Activated T-cell treated with anti-CD3 and anti-CD28 coated beads for 48 hours (primary cell): ENCODE data around the gene GRB7.
"Not testable (repeated sequence)": the region's sequence is repeated elsewhere in the genome, so short reads cannot be mapped to it uniquely, and the experiment has no call there.

ENCODE experiments used
- DNase-seq: peaks from one replicate; pipeline ENCODE4 v3.0.0-alpha.2; 2020; ENCODE audit warnings: low read depth

Gene GRB7

DNA sequence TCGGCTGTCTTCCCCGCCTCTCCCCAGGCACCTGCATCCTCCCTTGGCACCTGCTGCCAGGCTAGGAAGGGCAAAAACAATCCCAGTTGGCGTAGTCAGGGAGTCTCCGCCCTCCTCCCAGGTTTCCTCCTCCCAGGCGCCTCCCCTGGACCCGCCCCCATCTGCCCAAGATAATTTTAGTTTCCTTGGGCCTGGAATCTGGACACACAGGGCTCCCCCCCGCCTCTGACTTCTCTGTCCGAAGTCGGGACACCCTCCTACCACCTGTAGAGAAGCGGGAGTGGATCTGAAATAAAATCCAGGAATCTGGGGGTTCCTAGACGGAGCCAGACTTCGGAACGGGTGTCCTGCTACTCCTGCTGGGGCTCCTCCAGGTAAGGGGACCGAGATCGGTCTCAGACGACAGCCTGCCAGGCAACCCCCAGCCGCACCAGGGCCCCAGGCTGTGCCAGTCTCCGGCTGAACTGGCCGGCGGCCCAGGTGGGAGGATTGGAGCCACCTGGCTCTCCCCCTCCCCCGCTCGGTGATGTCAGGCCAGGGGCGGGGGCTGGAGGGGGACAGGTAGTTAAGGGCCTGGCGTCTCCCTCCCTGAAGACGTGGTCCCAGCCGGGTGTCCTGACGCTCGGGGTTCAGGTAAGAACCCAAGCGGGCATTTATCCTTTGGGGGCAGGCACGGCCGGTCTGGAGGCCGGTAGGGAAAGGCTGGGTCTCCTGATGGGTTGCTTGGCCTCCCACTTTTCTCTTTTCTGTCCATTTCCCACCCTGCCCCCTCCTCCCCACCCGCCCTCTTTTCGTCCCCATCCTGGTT is at the start of gene GRB7:
Gene GRB7 (plus strand): TSS at position 179 of the 808 bp plus-strand sequence. CDS start 4,364 bp downstream, outside the sequence.
- no peak for DNase-seq

DNA sequence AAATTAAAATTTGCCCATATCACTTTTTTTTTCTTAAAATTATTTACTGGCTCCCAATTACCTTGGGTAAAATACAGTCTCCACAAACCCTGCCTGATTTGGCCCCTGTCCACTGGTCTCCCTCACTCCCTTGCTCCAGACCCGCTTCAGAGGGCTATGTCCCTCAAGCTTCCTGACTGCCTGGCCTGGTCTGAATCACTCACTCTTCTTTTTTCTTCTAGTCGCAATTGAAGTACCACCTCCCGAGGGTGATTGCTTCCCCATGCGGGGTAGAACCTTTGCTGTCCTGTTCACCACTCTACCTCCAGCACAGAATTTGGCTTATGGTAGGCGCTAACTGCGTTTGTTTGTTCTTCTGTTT is 49.3 kb upstream of the GRB7 start:
- no peak for DNase-seq

DNA sequence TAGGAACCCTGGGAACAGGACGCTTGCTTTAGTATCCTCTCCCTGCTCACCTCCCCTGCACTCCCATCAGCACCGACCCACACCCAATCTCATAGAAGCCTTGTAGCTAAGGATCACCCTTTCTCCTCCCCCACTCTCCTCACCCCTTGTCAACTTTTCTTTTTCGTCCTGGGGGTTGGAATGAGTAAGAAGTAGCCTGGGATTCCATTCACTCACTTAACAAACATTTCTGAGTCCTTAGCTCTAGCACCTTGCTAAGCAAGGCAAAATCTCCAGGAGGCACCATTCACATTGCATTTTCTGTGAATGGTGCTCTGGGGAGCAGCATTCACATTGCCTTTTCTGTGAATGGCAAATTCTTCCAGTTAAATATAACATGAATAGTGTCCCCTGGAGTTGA is 48.8 kb upstream of the GRB7 start:
- DNase-seq = no peak

DNA sequence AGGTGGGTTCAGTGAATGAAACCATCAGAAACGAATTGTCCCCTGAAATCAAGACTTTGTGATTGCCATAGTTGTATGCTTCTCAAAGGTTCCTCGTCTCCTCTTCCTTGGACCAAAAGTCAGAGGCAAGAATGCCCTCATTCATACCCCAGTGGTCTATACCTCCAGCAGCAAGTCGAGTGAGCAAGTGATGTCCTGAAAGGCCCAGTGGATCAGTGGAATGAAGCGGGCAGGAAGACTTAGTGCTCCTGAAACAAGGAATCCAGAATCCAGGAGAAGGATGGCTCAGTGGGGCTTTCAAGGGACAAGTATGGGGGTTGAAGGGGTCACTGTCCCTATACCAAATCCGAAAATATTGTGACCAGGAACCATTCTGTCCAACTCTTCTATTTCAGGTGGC is 43.1 kb upstream of the GRB7 start:
- no peak for DNase-seq

DNA sequence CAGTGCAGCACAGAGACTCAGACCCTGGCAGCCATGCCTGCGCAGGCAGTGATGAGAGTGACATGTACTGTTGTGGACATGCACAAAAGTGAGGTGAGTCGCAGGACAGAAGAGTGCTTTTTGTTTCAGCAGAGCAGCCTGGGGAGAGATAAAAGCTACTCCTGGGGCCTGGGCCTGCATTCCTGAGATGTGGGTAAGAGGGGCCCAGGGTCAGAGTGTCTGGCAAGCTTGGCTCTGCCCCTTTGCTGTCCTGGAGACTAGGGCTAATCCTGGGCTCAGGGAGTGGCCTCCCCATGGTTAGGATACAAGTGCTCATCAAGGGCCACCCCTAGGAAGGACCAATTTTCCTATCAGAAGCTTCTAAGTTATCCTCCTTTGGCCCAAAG is 42.7 kb upstream of the GRB7 start:
- DNase-seq = no peak

DNA sequence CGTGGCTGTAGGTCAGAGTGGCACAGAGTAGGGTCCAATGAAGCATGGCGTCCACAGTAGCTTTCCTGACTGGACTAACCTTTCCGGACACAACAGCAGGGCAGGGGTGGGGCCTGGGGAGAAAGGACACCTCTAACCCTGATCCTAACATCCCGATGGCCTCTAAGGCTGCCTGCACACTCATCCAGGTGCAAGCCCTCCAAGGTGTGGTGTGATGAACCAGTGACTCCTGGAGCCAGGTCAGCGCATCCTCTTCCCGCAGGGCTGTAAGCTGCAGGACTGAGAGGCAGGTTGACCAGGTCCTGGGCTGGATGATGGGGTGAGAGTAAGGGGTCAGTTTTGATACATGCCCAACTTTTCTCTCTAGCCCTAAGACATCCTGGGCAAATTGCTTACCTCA is 41.0 kb upstream of the GRB7 start:
- no peak for DNase-seq

DNA sequence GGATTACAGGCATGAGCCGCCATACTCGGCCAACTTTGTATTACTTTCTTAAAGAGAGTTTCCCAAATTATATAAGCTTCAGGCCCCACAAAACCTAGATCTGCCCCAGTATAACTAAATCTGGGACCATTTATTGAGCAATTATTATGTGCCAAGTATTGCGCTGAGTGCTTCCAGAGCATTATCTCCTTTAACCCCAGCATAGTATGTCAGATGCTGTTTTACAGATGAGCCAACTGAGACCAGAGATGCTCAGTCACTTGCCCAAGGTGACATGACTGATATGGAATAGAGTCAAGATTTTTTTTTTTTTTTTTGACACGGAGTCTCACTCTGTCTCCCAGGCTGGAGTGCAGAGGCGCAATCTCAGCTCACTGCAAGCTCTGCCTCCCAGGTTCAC is 39.8 kb upstream of the GRB7 start:
- DNase-seq = no peak

DNA sequence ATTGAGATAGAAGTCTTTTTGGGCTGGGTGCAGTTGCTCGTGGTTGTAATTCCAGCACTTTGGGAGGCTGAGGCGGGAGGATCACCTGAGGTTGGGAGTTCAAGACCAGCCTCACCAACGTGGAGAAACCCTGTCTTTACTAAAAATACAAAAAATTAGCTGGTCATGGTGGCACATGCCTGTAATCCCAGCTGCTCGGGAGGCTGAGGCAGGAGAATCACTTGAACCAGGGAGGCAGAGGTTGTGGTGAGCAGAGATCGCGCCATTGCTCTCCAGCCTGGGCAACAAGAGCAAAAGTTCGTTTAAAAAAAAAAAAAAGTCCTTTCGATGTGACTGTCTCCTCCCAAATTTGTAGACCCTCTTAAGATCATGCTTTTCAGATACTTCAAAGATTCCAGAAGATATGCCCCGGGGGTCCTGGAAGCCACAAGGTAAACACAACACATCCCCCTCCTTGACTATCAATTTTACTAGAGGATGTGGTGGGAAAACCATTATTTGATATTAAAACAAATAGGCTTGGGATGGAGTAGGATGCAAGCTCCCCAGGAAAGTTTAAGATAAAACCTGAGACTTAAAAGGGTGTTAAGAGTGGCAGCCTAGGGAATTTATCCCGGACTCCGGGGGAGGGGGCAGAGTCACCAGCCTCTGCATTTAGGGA is 38.5 kb upstream of the GRB7 start:
- not testable (repeated sequence) for DNase-seq

DNA sequence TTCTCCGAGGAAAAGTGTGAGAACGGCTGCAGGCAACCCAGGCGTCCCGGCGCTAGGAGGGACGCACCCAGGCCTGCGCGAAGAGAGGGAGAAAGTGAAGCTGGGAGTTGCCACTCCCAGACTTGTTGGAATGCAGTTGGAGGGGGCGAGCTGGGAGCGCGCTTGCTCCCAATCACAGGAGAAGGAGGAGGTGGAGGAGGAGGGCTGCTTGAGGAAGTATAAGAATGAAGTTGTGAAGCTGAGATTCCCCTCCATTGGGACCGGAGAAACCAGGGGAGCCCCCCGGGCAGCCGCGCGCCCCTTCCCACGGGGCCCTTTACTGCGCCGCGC is 38.0 kb upstream of the GRB7 start, which contains the start of gene ERBB2:
Gene ERBB2 (plus strand): TSS at position 247 of the 330 bp plus-strand sequence. CDS start 175 bp downstream, outside the sequence.
- no peak for DNase-seq

DNA sequence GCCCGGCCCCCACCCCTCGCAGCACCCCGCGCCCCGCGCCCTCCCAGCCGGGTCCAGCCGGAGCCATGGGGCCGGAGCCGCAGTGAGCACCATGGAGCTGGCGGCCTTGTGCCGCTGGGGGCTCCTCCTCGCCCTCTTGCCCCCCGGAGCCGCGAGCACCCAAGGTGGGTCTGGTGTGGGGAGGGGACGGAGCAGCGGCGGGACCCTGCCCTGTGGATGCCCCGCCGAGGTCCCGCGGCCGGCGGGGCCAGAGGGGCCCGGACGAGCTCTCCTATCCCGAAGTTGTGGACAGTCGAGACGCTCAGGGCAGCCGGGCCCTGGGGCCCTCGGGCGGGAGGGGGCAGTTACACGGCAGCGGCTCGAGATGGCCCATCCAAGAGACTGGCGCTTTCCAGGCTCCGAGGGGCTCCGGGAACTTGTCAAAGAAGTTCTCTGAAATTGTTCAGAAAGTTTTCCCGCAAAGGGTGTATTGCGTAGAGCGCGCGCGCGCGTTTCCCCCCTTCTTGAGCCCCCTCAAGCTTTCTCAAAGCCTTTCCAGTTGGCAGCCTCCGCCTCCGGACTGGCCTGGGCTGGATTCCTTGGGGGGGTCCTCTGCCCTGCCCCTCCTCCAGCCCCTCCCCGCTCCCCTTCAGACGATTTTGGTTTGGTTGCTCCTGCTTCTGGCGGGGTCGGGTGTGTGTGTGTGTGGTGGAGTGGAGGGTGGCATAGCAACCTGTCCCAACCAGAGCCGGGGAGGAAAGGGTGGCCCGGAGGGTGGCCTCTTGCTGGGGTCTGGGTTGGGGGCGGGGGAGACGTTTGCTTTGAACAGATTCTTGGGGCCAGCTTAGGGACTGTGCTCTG is 37.4 kb upstream of the GRB7 start:
- no peak for DNase-seq

DNA sequence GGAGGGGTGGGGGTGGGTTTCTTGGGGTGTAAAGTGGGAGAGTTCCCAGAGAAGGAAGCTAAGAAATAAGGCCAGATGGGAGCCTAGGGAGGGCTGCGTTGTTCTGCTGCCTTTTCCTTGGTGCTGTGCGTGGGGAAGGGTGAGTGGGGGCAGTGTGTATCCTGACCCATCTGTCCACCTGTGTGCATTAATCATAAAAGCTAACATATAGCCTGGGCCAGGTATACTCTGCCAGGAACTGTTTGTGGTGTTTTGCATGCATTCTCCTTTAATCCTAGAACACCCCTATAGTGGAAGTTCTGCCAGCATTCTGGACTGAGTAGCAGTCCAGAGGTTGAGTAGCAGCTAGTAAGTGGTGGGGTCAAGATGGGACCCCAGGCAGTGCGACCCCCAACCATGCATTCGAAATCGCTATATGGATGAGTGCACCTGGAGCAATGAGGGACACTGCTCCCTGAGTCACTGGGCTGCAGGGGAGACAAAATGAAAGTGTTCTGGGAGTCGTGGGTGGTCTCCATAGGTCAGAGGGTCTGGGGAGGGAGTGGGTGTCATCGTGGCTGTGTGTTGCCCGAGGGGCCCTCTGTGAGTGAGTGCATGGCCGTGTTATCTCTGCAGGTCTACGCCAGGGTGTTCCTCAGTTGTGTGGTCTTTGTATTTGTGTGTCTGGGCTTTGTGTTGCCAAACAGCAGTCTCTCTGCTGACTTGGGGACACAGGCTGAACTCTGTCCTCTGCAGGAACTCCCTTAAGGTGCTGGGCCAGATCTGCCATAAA is 36.5 kb upstream of the GRB7 start:
- no peak for DNase-seq

DNA sequence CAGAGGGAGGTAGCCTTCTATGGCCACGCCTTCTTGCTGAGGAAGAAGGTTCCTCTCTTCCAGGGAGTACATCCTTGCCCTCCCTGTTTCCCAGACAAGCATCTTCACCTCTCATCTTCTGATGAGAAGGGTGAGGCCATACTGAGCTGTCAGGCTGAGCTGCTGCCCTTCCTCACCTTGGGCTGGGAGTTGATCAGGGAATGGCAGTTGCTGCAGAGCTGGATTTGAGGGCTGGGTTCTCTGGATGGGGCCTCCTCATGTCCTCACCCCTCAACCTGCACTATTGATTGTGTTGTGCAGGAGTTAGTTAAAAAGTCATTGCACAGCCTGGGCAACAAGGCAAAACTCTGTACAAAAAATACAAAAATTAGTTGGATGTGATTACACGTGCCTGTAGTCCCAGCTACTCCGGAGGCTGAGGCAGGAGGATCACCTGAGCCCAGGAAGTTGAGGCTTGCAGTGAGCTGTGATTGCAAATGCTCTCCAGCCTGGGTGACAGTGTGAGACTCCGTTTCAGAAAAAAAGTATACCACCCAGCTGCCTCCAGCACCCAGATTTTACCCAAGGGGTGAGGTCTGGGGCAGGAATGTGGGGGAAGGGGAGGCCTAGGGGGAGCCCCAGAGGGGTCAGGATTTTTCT is 35.8 kb upstream of the GRB7 start:
- DNase-seq = no peak

DNA sequence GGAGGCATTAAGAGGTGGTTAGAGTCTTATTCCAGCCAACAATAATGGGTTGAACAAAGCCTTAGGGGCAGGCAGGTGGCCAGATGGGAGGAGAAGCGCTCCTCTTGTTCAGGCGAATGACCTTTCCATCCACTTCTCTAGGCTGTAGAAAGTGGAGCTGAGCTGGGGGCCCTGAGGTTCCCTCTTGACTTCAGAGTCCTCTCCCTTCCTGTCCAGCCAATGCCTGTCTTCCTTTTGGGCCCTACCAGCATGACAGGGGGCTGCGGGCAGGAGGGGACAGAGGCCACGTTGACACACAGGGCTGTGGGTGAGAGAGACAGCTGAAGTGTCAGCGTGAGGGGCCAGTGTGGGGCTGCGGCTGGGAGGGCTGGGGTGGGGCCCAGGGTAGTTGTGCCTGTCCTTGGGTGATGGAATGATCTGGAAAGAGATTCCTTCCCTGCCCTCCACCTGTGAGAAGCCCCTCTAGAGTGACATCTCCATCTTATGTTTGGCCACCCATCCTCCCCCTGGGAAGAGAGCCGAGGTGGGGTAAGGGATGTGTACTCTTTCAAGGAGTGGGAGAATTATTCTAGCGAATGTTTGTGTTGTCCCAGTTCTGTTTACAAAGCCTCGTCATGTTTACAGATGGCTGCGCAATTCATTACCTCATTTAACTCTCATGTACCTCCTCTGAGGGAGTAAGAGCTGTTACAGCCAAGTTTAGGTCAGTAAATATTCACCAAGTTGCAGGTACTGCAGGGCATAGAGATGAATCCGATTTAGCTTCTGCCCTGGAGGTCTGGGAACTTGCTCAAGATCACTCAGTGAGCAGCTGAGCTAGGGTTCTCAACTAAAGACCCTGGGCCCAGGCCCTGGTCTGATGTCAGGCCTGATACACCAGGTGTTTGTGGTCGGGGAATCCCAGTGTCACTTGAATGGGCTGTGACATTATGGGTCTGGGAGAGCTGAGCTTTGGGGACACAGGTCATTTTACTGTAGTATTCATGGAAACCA is 34.5 kb upstream of the GRB7 start:
- no peak for DNase-seq

DNA sequence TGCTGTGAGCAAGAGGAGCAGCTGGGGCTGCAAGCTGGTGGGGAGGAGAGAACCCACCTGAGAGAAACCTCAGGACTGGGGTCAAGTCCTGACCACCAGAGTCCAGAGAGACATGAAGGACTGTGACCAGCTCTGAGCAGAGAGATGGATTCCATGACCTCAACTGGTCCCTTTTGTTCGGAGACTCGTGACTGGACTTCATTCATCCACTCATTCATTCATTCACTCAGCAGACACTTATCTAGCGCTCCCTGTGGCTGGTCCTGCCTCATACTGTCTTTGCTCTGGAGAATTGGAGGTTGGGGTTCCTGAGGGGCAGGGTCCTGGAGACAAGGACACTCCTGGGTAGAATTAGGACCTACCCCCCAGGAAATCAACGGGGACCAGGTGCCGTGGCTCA is 33.8 kb upstream of the GRB7 start:
- no peak for DNase-seq

DNA sequence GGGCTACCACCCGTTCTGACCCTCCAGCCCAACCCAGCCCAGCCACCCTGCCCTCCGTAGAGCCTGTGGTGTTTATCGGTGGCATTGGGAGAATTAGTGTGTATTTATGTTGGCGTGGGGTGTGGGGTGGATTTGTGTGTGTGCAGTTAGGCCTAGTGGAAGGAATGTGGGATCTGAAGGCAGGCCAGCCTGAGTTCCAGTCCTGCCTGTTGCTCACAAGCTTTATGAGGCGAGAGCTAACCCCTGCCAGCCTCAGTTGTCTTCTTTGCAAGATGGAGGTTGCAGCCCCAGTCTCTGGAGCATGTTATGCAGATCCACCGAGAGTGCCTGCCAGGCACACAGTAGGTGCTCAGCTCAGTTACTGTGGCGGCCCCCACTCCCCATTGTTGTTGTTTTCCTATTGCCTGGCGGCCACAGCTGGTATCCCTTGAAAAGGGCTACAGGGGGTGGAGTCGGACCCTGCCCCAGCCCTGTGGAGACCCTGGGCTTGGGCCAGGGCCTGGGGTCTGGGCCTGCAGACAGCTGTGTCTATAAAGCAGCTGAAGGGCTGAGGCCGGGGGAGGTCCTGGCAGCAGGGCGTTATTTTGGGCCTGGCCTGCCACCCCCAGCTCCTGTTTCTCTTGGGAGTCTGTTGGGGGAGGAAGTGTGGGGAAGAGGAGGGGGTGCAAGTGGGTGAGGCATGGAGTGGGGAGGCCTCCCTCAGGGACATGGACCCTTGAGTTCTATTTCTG is 32.8 kb upstream of the GRB7 start:
- DNase-seq = no peak

DNA sequence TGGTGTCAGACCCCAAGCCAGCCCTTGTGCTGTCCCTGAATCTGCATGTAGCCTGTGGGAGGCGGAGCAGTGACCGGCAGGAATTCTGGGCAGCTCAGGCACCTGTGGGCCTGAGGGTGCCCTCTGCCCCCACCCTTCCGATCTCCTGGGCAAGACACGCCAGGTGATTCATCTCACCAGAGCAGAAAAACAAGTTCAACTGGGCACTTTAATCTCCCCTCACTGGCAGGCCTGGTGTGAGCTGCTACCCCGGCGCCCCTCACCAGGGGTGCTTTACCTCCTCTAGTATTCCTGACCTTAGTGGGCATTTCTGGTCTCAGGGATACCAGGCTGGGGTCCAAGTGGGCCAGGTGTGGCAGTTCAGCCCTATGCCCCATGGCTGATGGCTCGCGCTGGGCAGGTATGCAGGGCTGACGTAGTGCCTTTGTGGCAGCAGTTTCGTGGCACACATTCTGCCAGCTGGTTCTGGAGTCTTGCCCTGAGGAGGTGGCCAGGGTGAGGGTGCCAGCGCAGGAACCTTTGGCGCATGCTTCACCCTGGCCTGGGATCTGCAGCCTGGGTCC is 31.9 kb upstream of the GRB7 start:
- DNase-seq = no peak

DNA sequence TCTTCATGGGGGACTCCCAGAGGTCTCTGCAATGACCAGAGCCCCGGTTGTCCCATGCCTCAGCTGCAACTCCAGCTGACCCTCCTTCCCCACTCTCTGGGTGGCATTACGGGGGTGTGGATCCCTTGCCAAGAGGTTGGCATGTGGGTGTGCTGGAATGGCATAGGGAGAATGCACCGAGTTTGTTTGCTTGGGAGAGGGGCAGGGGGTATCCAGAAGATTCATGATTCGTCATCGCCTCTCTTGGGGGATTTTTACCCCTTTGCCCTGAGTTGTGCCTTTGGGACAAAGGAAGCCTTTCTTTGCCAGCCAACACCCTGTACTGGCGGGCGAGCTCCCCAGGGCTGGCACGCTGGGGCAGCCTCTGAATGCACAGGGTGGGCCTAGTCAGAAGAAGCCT is 31.4 kb upstream of the GRB7 start:
- no peak for DNase-seq

DNA sequence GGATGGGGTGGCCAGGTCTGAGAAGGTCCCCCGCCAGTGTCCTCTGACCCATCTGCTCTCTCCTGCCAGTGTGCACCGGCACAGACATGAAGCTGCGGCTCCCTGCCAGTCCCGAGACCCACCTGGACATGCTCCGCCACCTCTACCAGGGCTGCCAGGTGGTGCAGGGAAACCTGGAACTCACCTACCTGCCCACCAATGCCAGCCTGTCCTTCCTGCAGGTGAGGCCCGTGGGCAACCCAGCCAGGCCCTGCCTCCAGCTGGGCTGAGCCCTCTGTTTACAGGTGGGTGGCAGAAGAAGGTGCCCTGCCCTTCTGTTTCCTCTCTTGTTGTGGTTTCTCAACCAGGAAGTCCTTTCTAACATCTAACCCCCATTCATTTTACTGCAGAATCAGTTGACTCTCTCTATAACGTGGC is 30.8 kb upstream of the GRB7 start:
- no peak for DNase-seq

DNA sequence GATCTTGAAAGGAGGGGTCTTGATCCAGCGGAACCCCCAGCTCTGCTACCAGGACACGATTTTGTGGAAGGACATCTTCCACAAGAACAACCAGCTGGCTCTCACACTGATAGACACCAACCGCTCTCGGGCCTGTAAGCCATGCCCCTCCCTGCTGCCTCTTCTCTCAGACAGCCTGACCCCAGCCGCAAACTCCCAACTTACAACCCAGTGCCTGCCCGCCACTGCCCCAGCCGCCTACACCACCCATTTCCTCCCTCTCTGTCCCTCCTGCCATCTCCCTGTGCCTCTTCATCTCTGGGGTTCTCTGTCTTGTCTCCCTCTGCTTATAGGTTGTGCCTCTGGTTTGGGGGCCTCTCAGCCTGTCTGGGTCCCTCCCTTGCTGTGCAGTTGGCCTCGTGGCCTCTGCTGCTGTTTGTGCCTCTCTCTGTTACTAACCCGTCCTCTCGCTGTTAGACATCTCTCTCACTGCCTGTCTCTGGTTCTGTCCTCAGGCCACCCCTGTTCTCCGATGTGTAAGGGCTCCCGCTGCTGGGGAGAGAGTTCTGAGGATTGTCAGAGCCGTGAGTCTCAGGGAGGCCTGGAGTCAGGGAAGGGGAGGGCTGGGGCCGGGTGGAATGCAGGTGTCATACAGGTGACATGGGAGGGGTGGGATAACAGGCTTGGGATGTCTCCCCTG is 28.3 kb upstream of the GRB7 start:
- DNase-seq = no peak
